H9 (cell line): ENCODE results near the gene KCNG1. TPM values are rescaled to one million over a fixed set of nuclear protein-coding genes. Genes with fewer than 3 reads are reported as not detected.
"Not testable (repeated sequence)": the region's sequence is repeated elsewhere in the genome, so short reads cannot be mapped to it uniquely, and the experiment has no call there.

Experiments
- DNase-seq: peaks from one replicate; pipeline ENCODE4 v3.0.0-alpha.2; 2017
- H2AFZ ChIP-seq: one replicate; pipeline ENCODE4 v1.6.1; 2013; ENCODE audit warnings: mild to moderate bottlenecking, low read length, control low read depth, moderate library complexity
- H2AK5ac ChIP-seq: 2 replicates; pipeline ENCODE4 v1.6.1; 2013; ENCODE audit warnings: low read length, control low read depth, mixed read lengths; ENCODE audit not compliant: insufficient read length
- H2BK120ac ChIP-seq: one replicate; pipeline ENCODE4 v1.6.1; 2013; ENCODE audit warnings: low read depth, mild to moderate bottlenecking, low read length, control low read depth, inconsistent platforms; ENCODE audit not compliant: poor library complexity, severe bottlenecking
- H2BK12ac ChIP-seq: 2 replicates; pipeline ENCODE4 v1.6.1; 2013; ENCODE audit warnings: low read length, control low read depth, mixed read lengths, low read depth; ENCODE audit not compliant: insufficient read length
- H2BK15ac ChIP-seq: 2 replicates; pipeline ENCODE4 v1.6.1; 2013; ENCODE audit warnings: low read depth, low read length, control low read depth
- H2BK20ac ChIP-seq: one replicate; pipeline ENCODE4 v1.6.1; 2013; ENCODE audit warnings: low read depth, mild to moderate bottlenecking, low read length, control low read depth, inconsistent platforms; ENCODE audit not compliant: poor library complexity, severe bottlenecking
- H2BK5ac ChIP-seq: 2 replicates; pipeline ENCODE4 v1.6.1; 2013; ENCODE audit warnings: low read length, control low read depth, mixed read lengths; ENCODE audit not compliant: insufficient read length
- H3K14ac ChIP-seq: 2 replicates; pipeline ENCODE4 v1.6.1; 2013; ENCODE audit warnings: low read length, control low read depth; ENCODE audit not compliant: insufficient read depth
- H3K18ac ChIP-seq: 2 replicates; pipeline ENCODE4 v1.6.1; 2013; ENCODE audit warnings: low read depth, mild to moderate bottlenecking, mixed read lengths, low read length, control low read depth; ENCODE audit not compliant: insufficient read length
- H3K23ac ChIP-seq: 2 replicates; pipeline ENCODE4 v1.6.1; 2013; ENCODE audit warnings: low read length, control low read depth, mixed read lengths, low read depth; ENCODE audit not compliant: insufficient read length
- H3K23me2 ChIP-seq: 2 replicates; pipeline ENCODE4 v1.6.1; 2013; ENCODE audit warnings: low read depth, mild to moderate bottlenecking, mixed read lengths, low read length, control low read depth; ENCODE audit not compliant: insufficient read length, poor library complexity, severe bottlenecking
- H3K27ac ChIP-seq: 2 replicates; pipeline ENCODE4 v1.5.1; 2013; ENCODE audit warnings: low read length, control low read depth, mixed read lengths, low read depth; ENCODE audit not compliant: insufficient read length
- H3K27me3 ChIP-seq: 2 replicates; pipeline ENCODE4 v1.6.1; 2013; ENCODE audit warnings: low read length, control low read depth, inconsistent platforms; ENCODE audit not compliant: insufficient read depth
- H3K4ac ChIP-seq: 2 replicates; pipeline ENCODE4 v1.6.1; 2013; ENCODE audit warnings: low read depth, mild to moderate bottlenecking, control low read depth, inconsistent platforms, low read length, moderate library complexity
- H3K4me1 ChIP-seq: 2 replicates; pipeline ENCODE4 v1.6.1; 2013; ENCODE audit warnings: low read length, control low read depth, inconsistent platforms; ENCODE audit not compliant: insufficient read depth
- H3K4me2 ChIP-seq: 2 replicates; pipeline ENCODE4 v1.6.1; 2013; ENCODE audit warnings: low read length, control low read depth, mixed read lengths; ENCODE audit not compliant: insufficient read length, insufficient read depth
- H3K56ac ChIP-seq: 2 replicates; pipeline ENCODE4 v1.6.1; 2013; ENCODE audit warnings: low read depth, mild to moderate bottlenecking, mixed read lengths, low read length, control low read depth; ENCODE audit not compliant: insufficient read length
- H3K79me1 ChIP-seq: 2 replicates; pipeline ENCODE4 v1.6.1; 2013; ENCODE audit warnings: low read depth, mild to moderate bottlenecking, moderate library complexity, low read length, control low read depth, inconsistent platforms; ENCODE audit not compliant: insufficient read depth, poor library complexity, severe bottlenecking
- H3K79me2 ChIP-seq: 2 replicates; pipeline ENCODE4 v1.6.1; 2013; ENCODE audit warnings: low read length, control low read depth, inconsistent platforms; ENCODE audit not compliant: insufficient read depth
- H3K9ac ChIP-seq: 2 replicates; pipeline ENCODE4 v1.6.1; 2013; ENCODE audit warnings: low read length, control low read depth, mixed read lengths; ENCODE audit not compliant: insufficient read length; ENCODE audit errors: extremely low read depth
- H3K9me3 ChIP-seq: one replicate; pipeline ENCODE4 v1.6.1; 2013; ENCODE audit warnings: low read depth, low read length, inconsistent platforms; ENCODE audit not compliant: control insufficient read depth
- H3T11ph ChIP-seq: one replicate; pipeline ENCODE4 v1.6.1; 2013; ENCODE audit warnings: mild to moderate bottlenecking, low read length, control low read depth, inconsistent platforms
- H4K20me1 ChIP-seq: one replicate; pipeline ENCODE4 v1.6.1; 2013; ENCODE audit not compliant: control insufficient read depth, insufficient read length, insufficient read depth
- H4K5ac ChIP-seq: 2 replicates; pipeline ENCODE4 v1.6.1; 2013; ENCODE audit warnings: low read depth, mild to moderate bottlenecking, mixed read lengths, low read length, control low read depth; ENCODE audit not compliant: insufficient read length
- H4K8ac ChIP-seq: replicated peaks from 2 replicates; pipeline ENCODE4 v1.6.1; 2013; ENCODE audit warnings: low read length, control low read depth, mixed read lengths, low read depth; ENCODE audit not compliant: insufficient read length
- H4K91ac ChIP-seq: 2 replicates; pipeline ENCODE4 v1.6.1; 2013; ENCODE audit warnings: low read depth, mild to moderate bottlenecking, moderate library complexity, mixed read lengths, low read length, control low read depth; ENCODE audit not compliant: insufficient read length
- H3K27ac Mint-ChIP-seq, 3 experiments: 2 replicates in 2 of 3; 3 replicates in 1 of 3; pipeline ENCODE4 v1.8.0; 2020 to 2021; ENCODE audit warnings: mixed read lengths in 3 of 3, mild to moderate bottlenecking in 1 of 3, moderate library complexity in 1 of 3
- H3K27me3 Mint-ChIP-seq: 2 replicates; pipeline ENCODE4 v1.8.0; 2021; ENCODE audit warnings: low read depth, mild to moderate bottlenecking, moderate library complexity, mixed read lengths
- H3K36me3 Mint-ChIP-seq, 3 experiments: 2 replicates in 2 of 3; 3 replicates in 1 of 3; pipeline ENCODE4 v1.8.0; 2020 to 2021; ENCODE audit warnings: low read depth in 3 of 3, mixed read lengths in 3 of 3; ENCODE audit not compliant: insufficient read depth in 1 of 3
- H3K4me1 Mint-ChIP-seq, 2 experiments: 2 replicates each; pipeline ENCODE4 v1.8.0; 2020; ENCODE audit warnings: mixed read lengths in 2 of 2
- H3K4me3 Mint-ChIP-seq, 2 experiments: 2 replicates in 1 of 2; 3 replicates in 1 of 2; pipeline ENCODE4 v1.8.0; 2020 to 2021; ENCODE audit warnings: mild to moderate bottlenecking in 2 of 2, mixed read lengths in 2 of 2, moderate library complexity in 1 of 2
- H3K9me3 Mint-ChIP-seq, 2 experiments: 2 replicates in 1 of 2; 3 replicates in 1 of 2; pipeline ENCODE4 v1.8.0; 2020; ENCODE audit warnings: mild to moderate bottlenecking in 2 of 2, mixed read lengths in 2 of 2, moderate library complexity in 1 of 2
- CTCF ChIP-seq: fragments of 200-600 bp; sonication (generic); conservative IDR thresholded peaks from 3 replicates; pipeline ENCODE4 v1.8.0; 2021; ENCODE audit warnings: antibody characterized with exemption, mild to moderate bottlenecking
- WGBS: extraction: QIAGEN DNeasy Blood & Tissue Kit; methylation state at CpG from one replicate; pipeline ENCODE4 v1.1.7; 2013; ENCODE audit warnings: missing lambda C conversion rate, low lambda C conversion rate, mixed read lengths; ENCODE audit not compliant: insufficient read length; ENCODE audit errors: extremely low coverage; 5-methylcytosine and 5-hydroxymethylcytosine counted together
- total RNA-seq: library from RNA; stranded (reverse); gene quantifications from 2 replicates; pipeline ENCODE4 v1.2.1, GENCODE V29; 2021

The KCNG1 gene
- total RNA-seq, 1 experiment from 2014 or later: 13.2 TPM

DNA sequence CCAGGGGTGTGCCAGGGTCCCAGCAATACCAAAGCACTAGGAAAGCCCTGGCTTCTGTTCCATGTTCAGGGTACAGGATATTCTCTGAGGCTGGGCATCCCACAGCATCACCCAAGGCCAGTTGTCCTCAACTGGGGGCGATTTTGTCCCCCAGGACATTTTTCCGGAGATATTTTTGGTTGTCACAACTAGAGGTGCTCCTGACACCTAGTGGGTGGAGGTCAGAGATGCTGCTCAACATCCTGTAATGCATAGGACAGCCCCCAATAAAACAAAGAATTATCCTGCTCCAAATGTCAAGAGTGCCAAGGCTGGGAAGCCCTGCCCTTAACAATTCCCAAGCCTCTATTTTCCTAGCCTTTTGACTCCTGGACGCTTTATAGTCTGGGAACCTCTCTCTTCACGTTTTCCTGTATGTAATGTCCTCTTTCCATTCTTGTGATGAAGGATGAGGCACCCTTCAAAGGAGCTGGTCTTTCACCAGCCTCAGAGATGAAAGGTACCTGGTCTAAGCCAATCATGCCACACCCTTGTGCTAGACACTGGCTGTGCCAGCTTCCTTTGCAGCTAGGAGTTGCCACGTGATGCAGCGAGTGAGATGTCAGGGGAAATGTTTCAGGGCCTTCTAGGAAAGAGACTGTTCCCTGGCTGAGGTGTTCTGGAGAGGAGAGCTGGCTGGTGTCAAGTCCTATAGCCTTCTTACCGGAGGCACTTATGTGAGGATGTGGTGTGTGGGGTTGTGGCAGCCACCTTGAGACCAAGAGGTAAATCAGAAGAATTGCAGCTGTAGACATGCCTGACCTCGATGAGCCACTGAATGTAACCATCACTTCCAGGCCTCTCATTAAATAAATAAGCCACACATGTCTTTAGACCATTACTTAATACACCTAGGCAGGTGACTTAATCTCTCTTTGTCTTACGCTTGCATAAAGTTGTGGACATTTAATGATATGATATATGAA lies 23.4 kb upstream of the KCNG1 start:
- no peak overlapping the region for H3K27ac ChIP-seq
- no peak overlapping the region for H2BK12ac ChIP-seq
- no peaks in the 10 kb centered on the region for H3K27me3 ChIP-seq
- no peak overlapping the region for H4K8ac ChIP-seq
- H2AFZ ChIP-seq: no peak overlapping the region
- Mint-ChIP-seq H3K4me1 (peaks cover 0 to 3% of the 10 kb centered on the region in 2 experiments; a peak in 1 of 4 replicates), H3K27me3 (peaks cover 11% of the 10 kb centered on the region), H3K9me3 (no peaks in the 10 kb centered on the region; a peak in 2 of 5 replicates), H3K27ac (no peak overlapping the region), H3K36me3 (no peaks in the 10 kb centered on the region; a peak in 2 of 7 replicates), H3K4me3 (no peak overlapping the region)
- peak; percentile 18; the same call in 1 of the 3 replicates for TF ChIP-seq CTCF
- WGBS: no CpG with 5 or more reads among the region's 9 CpGs
- no peak overlapping the region for H2AK5ac ChIP-seq
- no peak overlapping the region for H3T11ph ChIP-seq
- H3K4me2 ChIP-seq: no peak overlapping the region
- no peaks in the 10 kb centered on the region for H3K79me1 ChIP-seq
- no peak overlapping the region for H3K56ac ChIP-seq
- H3K9me3 ChIP-seq: no peaks in the 10 kb centered on the region
- no peaks in the 10 kb centered on the region for H3K4me1 ChIP-seq
- no peak overlapping the region for H3K14ac ChIP-seq
- H4K20me1 ChIP-seq: no peaks in the 10 kb centered on the region
- no peak overlapping the region for H4K5ac ChIP-seq
- H2BK5ac ChIP-seq: no peak overlapping the region
- no peak overlapping the region for H2BK120ac ChIP-seq
- H3K23me2 ChIP-seq: no peaks in the 10 kb centered on the region
- H3K23ac ChIP-seq: no peak overlapping the region
- no peak overlapping the region for H3K4ac ChIP-seq
- no peak overlapping the region for H2BK15ac ChIP-seq
- no peak overlapping the region for H2BK20ac ChIP-seq
- no peak overlapping the region for H3K18ac ChIP-seq
- no peak overlapping the region for H3K9ac ChIP-seq
- DNase-seq: no peak
- no peaks in the 10 kb centered on the region for H3K79me2 ChIP-seq
- H4K91ac ChIP-seq: no peak overlapping the region

GRCh38 chr20:51045492-51045891 lies 22.6 kb upstream of the KCNG1 start:
- H3K36me3 Mint-ChIP-seq, H2AK5ac ChIP-seq, H3K27me3 Mint-ChIP-seq, H4K8ac ChIP-seq, H3T11ph ChIP-seq, H4K91ac ChIP-seq, H3K4me2 ChIP-seq, H3K4me1 Mint-ChIP-seq, H2BK5ac ChIP-seq, H4K5ac ChIP-seq, H2BK12ac ChIP-seq, H3K9ac ChIP-seq, DNase-seq, H3K27ac ChIP-seq, H3K79me1 ChIP-seq, H3K27me3 ChIP-seq, H3K56ac ChIP-seq, H2BK15ac ChIP-seq, H3K14ac ChIP-seq, H3K23me2 ChIP-seq, H3K9me3 Mint-ChIP-seq, H3K27ac Mint-ChIP-seq, H3K23ac ChIP-seq, H2BK20ac ChIP-seq, H2BK120ac ChIP-seq, H3K4me3 Mint-ChIP-seq, H3K4me1 ChIP-seq, H3K9me3 ChIP-seq, H4K20me1 ChIP-seq, H3K18ac ChIP-seq, H3K4ac ChIP-seq, H3K79me2 ChIP-seq, H2AFZ ChIP-seq: not testable (repeated sequence)
- WGBS: no CpG with 5 or more reads among the region's 9 CpGs
